Lower leg skin (tissue), 3 donors: ENCODE measurements around the gene PSMF1.

Source experiments
- CTCF ChIP-seq, 3 donors: fragments of 450-650 bp; IDR thresholded peaks; one replicate each; pipeline ENCODE4 v1.5.1; 2016; ENCODE audit warnings: antibody characterized with exemption in 3 of 3, mild to moderate bottlenecking in 3 of 3, moderate library complexity in 2 of 3
- POLR2A ChIP-seq, 2 donors: fragments of 450-650 bp; IDR thresholded peaks; one replicate each; pipeline ENCODE4 v1.6.1; 2016 to 2017; ENCODE audit warnings: antibody characterized with exemption in 2 of 2, mild to moderate bottlenecking in 1 of 2, moderate library complexity in 1 of 2

- TF ChIP-seq POLR2A (IDR thresholded peaks at IDR 0.05) (no peak), CTCF (IDR thresholded peaks at IDR 0.05) (no peak)
Measured at GRCh38 chr20:1124421-1124820, 6.0 kb downstream of the PSMF1 start.
